H1 (cell line): ENCODE results near the gene BICDL1.

Experiments used
- ASH2L ChIP-seq: fragments of 200-600, 300-600 bp; sonication (generic); IDR thresholded peaks from one replicate; pipeline ENCODE4 v1.7.1; 2017; ENCODE audit warnings: low read length
- BRCA1 ChIP-seq: IDR thresholded peaks from 2 replicates; pipeline ENCODE4 v1.6.1; 2012; ENCODE audit warnings: low read depth, low read length, improper control_type of control experiment
- EP300 ChIP-seq, 2 experiments: IDR thresholded peaks; 1 replicate in 1 of 2; 2 replicates in 1 of 2; pipeline ENCODE4 v1.6.1; 2011 to 2012; ENCODE audit warnings: low read depth in 2 of 2, low read length in 2 of 2, mild to moderate bottlenecking in 2 of 2, borderline replicate concordance in 1 of 2, inconsistent platforms in 1 of 2, moderate library complexity in 1 of 2
- MAX ChIP-seq: IDR thresholded peaks from 2 replicates; pipeline ENCODE4 v1.6.1; 2012; ENCODE audit warnings: inconsistent platforms
- NRF1 ChIP-seq: IDR thresholded peaks from 2 replicates; pipeline ENCODE4 v1.6.1; 2011; ENCODE audit warnings: mild to moderate bottlenecking, low read depth, low read length, improper control_type of control experiment
- POLR2A ChIP-seq, 2 experiments: IDR thresholded peaks; 1 replicate in 1 of 2; 2 replicates in 1 of 2; pipeline ENCODE4 v1.6.1; 2011; ENCODE audit warnings: low read depth in 2 of 2, low read length in 2 of 2, mild to moderate bottlenecking in 2 of 2; ENCODE audit errors: control extremely low read depth in 1 of 2
- RAD21 ChIP-seq, 2 experiments: IDR thresholded peaks in 1 of 2; conservative IDR thresholded peaks in 1 of 2; 2 replicates each; pipeline ENCODE4 v1.6.1; 2011; ENCODE audit warnings: low read depth in 2 of 2, low read length in 2 of 2, improper control_type of control experiment in 1 of 2, inconsistent platforms in 1 of 2, mild to moderate bottlenecking in 1 of 2, moderate library complexity in 1 of 2
- TCF12 ChIP-seq: IDR thresholded peaks from 2 replicates; pipeline ENCODE4 v1.6.1; 2011; ENCODE audit warnings: low read depth, mild to moderate bottlenecking, low read length
- TEAD4 ChIP-seq: IDR thresholded peaks from 2 replicates; pipeline ENCODE4 v1.6.1; 2012; ENCODE audit warnings: low read depth, low read length, inconsistent platforms, mixed read lengths
- ZNF274 ChIP-seq: IDR thresholded peaks from 2 replicates; pipeline ENCODE4 v1.7.0; 2012; ENCODE audit warnings: low read length, borderline replicate concordance; ENCODE audit errors: extremely low read depth
- TF ChIP-seq, protein P1 (sequence below), 3 experiments: IDR thresholded peaks; 1 replicate in 2 of 3; 2 replicates in 1 of 3; pipeline versions ENCODE4 v1.5.1 to v1.6.1; 2011; ENCODE audit warnings: low read length in 3 of 3, mild to moderate bottlenecking in 3 of 3, inconsistent platforms in 2 of 3, low read depth in 1 of 3, moderate library complexity in 1 of 3; ENCODE audit not compliant: insufficient read depth in 1 of 3; ENCODE audit errors: control extremely low read depth in 1 of 3

DNA sequence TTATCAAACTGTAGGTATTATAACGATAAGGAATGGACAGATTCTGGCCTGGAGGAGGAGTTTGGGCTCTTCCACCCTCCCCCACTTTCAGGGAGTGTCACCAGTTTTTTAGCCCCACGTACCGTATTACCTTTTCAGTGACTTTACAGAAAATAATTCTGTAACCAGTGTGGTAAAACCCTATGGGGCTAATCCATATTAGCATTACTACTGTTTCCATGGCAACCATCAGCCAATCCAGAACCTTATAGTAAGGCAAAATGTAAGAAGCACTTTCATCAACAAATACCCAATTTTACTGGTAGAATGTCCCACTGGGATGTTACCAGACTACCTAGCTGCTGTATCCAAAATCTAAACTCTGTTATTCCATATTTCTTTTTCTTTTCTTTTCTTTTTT is 50.7 kb downstream of the BICDL1 start:
- TF ChIP-seq, protein P1, sequence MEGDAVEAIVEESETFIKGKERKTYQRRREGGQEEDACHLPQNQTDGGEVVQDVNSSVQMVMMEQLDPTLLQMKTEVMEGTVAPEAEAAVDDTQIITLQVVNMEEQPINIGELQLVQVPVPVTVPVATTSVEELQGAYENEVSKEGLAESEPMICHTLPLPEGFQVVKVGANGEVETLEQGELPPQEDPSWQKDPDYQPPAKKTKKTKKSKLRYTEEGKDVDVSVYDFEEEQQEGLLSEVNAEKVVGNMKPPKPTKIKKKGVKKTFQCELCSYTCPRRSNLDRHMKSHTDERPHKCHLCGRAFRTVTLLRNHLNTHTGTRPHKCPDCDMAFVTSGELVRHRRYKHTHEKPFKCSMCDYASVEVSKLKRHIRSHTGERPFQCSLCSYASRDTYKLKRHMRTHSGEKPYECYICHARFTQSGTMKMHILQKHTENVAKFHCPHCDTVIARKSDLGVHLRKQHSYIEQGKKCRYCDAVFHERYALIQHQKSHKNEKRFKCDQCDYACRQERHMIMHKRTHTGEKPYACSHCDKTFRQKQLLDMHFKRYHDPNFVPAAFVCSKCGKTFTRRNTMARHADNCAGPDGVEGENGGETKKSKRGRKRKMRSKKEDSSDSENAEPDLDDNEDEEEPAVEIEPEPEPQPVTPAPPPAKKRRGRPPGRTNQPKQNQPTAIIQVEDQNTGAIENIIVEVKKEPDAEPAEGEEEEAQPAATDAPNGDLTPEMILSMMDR (IDR thresholded peaks at IDR 0.05; ENCODE audit: control extremely low read depth in 1 of 3, insufficient read depth in 1 of 3, low read depth in 1 of 3, low read length in 3 of 3) = no peak
- TF ChIP-seq TCF12 (no peak), EP300 (IDR thresholded peaks at IDR 0.05; ENCODE audit: borderline replicate concordance in 1 of 2, low read depth in 2 of 2, low read length in 2 of 2) (no peak), BRCA1 (no peak), ZNF274 (no peak), ASH2L (no peak), MAX (no peak), POLR2A (IDR thresholded peaks at IDR 0.05; ENCODE audit: control extremely low read depth in 1 of 2, low read depth in 2 of 2, low read length in 2 of 2) (no peak), NRF1 (no peak), RAD21 (IDR thresholded peaks at IDR 0.05 in 1 of 2, conservative IDR thresholded peaks at IDR 0.05 in 1 of 2; ENCODE audit: low read depth in 2 of 2, low read length in 2 of 2) (no peak), TEAD4 (no peak)
